Ascending aorta (tissue), 2 donors: Measurements from ENCODE around the gene ARAP2. TPM values are rescaled to one million over a fixed set of nuclear protein-coding genes. Genes with fewer than 3 reads are reported as not detected.

Source experiments
- DNase-seq, 2 donors: peaks; one replicate each; pipeline ENCODE4 v3.0.0-alpha.2; 2019; ENCODE audit warnings: low spot score in 2 of 2
- H3K27ac ChIP-seq, 2 donors: fragments of 200-600 bp; sonication (generic); one replicate each; pipeline ENCODE4 v1.5.1; 2016 to 2017; ENCODE audit warnings: mild to moderate bottlenecking in 1 of 2
- H3K27me3 ChIP-seq: fragments of 200-600 bp; sonication (generic); one replicate; pipeline ENCODE4 v1.5.1; 2017
- H3K36me3 ChIP-seq, 2 donors: fragments of 200-600 bp; sonication (generic); one replicate each; pipeline ENCODE4 v1.5.1; 2016
- H3K4me1 ChIP-seq, 2 donors: fragments of 200-600 bp; sonication (generic); one replicate each; pipeline ENCODE4 v1.5.1; 2016 to 2017; ENCODE audit warnings: mild to moderate bottlenecking in 1 of 2
- H3K4me3 ChIP-seq, 2 donors: fragments of 200-600 bp; sonication (generic); one replicate each; pipeline ENCODE4 v1.5.1; 2016 to 2017; ENCODE audit warnings: mild to moderate bottlenecking in 1 of 2
- H3K9me3 ChIP-seq, 2 donors: fragments of 200-600 bp; sonication (generic); one replicate each; pipeline ENCODE4 v1.5.1; 2016
- CTCF ChIP-seq, 3 experiments: fragments of 200-600 bp in 2 of 3; fragments of 450-650 bp in 1 of 3; sonication (generic) in 2 of 3; IDR thresholded peaks; one replicate each; pipeline ENCODE4 v1.5.1; 2016 to 2019; ENCODE audit warnings: antibody characterized with exemption in 3 of 3, mild to moderate bottlenecking in 1 of 3, moderate library complexity in 1 of 3
- intact Hi-C: fragments of 100-400 bp; cut with DNase I; formaldehyde crosslinking; loops from one replicate; pipeline ENCODE4 v1.15.1; 2023
- total RNA-seq: library from RNA; depleted of rRNA; stranded (reverse); fragments of >200 nt; gene quantifications from one replicate; pipeline ENCODE4 v1.1.0, GENCODE V29; 2016

Gene ARAP2
- total RNA-seq, 1 donor from 2014 or later = 12.2 TPM

- no peak overlapping the region for H3K27ac ChIP-seq
- no peaks in the 10 kb centered on the region for H3K36me3 ChIP-seq
- no peak for DNase-seq
- H3K9me3 ChIP-seq = no peaks in the 10 kb centered on the region
- no peaks in the 10 kb centered on the region for H3K27me3 ChIP-seq
- no peaks in the 10 kb centered on the region for H3K4me1 ChIP-seq
- no peak for TF ChIP-seq CTCF (IDR thresholded peaks at IDR 0.05)
- intact Hi-C loops = no loop called here
- no peak overlapping the region for H3K4me3 ChIP-seq
Observed at GRCh38 chr4:36285784-36286480, 41.6 kb upstream of the ARAP2 start.

- H3K27me3 ChIP-seq = no peaks in the 10 kb centered on the region
- H3K4me1 ChIP-seq = no peaks in the 10 kb centered on the region
- no peaks in the 10 kb centered on the region for H3K36me3 ChIP-seq
- H3K9me3 ChIP-seq = no peaks in the 10 kb centered on the region
- TF ChIP-seq CTCF (IDR thresholded peaks at IDR 0.05) = no peak
- H3K4me3 ChIP-seq = no peak overlapping the region
- intact Hi-C loops = no loop called here
- no peak for DNase-seq
- H3K27ac ChIP-seq = no peak overlapping the region
Observed at GRCh38 chr4:36283912-36284465, 39.7 kb upstream of the ARAP2 start.

- Histone ChIP-seq H3K9me3 (no peaks in the 10 kb centered on the region), H3K4me3 (no peak overlapping the region), H3K36me3 (no peaks in the 10 kb centered on the region), H3K27me3 (no peaks in the 10 kb centered on the region), H3K4me1 (no peaks in the 10 kb centered on the region), H3K27ac (no peak overlapping the region)
- TF ChIP-seq CTCF (IDR thresholded peaks at IDR 0.05) = no peak
- no peak for DNase-seq
- intact Hi-C loops = no loop called here
Observed at GRCh38 chr4:36282503-36283030, 38.3 kb upstream of the ARAP2 start.

GRCh38 chr4:36281384-36282106 is 37.2 kb upstream of the ARAP2 start, which contains the start of gene DTHD1:
DTHD1 (plus strand) TSS chr4:36281616; CDS start chr4:36281759, 143 bp downstream.
- intact Hi-C loops = no loop called here

GRCh38 chr4:36280555-36280954 is 36.2 kb upstream of the ARAP2 start:
- no peak overlapping the region for H3K27ac ChIP-seq
- no peak for TF ChIP-seq CTCF (IDR thresholded peaks at IDR 0.05)
- H3K9me3 ChIP-seq = no peaks in the 10 kb centered on the region
- no peaks in the 10 kb centered on the region for H3K27me3 ChIP-seq
- H3K4me1 ChIP-seq = no peaks in the 10 kb centered on the region
- H3K4me3 ChIP-seq = no peak overlapping the region
- DNase-seq = no peak
- intact Hi-C loops = no loop called here
- no peaks in the 10 kb centered on the region for H3K36me3 ChIP-seq

More at GRCh38 chr4:36281384-36282106, 37.2 kb upstream of the ARAP2 start, which contains the start of gene DTHD1:
- H3K9me3 ChIP-seq = no peaks in the 10 kb centered on the region
- H3K36me3 ChIP-seq = no peaks in the 10 kb centered on the region
- H3K27me3 ChIP-seq = no peaks in the 10 kb centered on the region
- TF ChIP-seq CTCF (IDR thresholded peaks at IDR 0.05) = no peak
- no peak for DNase-seq
- no peaks in the 10 kb centered on the region for H3K4me1 ChIP-seq
- H3K27ac ChIP-seq = no peak within 1 kb of the TSS
- no peak within 1 kb of the TSS for H3K4me3 ChIP-seq
